ENCODE data around the gene NUDT2. TPM values are rescaled to one million over a fixed set of nuclear protein-coding genes. Genes with fewer than 3 reads are reported as not detected.

NUDT2 gene
- polyA plus RNA-seq, 1 donor from 2014 or later = 62.6 TPM

DNA sequence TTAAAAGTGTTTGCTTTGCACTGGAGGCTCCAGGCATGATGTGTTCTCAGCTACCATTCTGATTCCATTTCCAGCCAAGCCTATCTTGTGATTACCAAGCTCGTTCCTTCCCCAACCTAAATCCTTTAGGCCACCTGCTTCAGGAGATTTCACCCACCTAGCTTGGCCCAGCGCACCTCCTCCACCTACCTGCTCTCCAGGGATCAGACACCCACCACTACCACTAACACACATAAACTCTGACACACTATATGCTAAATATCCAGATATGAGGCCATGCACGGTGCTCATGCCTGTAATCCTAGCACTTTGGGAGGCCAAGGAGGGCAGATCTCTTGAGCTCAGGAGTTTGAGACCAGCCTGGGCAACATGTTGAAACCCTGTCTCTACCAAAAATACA is 45.0 kb downstream of the NUDT2 start:
- Histone ChIP-seq H2AFZ (ENCODE audit: low read depth, low read length) (no peak overlapping the region), H3K9ac (ENCODE audit: low read length) (no peak overlapping the region), H3K4me2 (ENCODE audit: low read length) (no peak overlapping the region), H3K9me2 (ENCODE audit: insufficient read depth, low read length) (no peaks in the 10 kb centered on the region), H3K27ac (ENCODE audit: low read length) (no peak overlapping the region), H3K4me3 (ENCODE audit: low read length) (no peak overlapping the region), H3K9me3 (ENCODE audit: low read length) (peaks cover 8% of the 10 kb centered on the region), H3K27me3 (ENCODE audit: insufficient read depth, low read depth, low read length) (peaks cover 3% of the 10 kb centered on the region), H4K20me1 (ENCODE audit: insufficient read depth) (no peaks in the 10 kb centered on the region), H3K79me2 (replicated peaks; ENCODE audit: insufficient read depth, low read length) (no peaks in the 10 kb centered on the region), H3F3A (ENCODE audit: insufficient read depth, low read length, poor library complexity, severe bottlenecking) (no peaks in the 10 kb centered on the region), H3K36me3 (ENCODE audit: insufficient read depth, low read length) (peaks cover 11% of the 10 kb centered on the region)
- no peak for TF ChIP-seq TAF1 (IDR thresholded peaks at IDR 0.05; ENCODE audit: low read depth)
- TF ChIP-seq, protein P1, sequence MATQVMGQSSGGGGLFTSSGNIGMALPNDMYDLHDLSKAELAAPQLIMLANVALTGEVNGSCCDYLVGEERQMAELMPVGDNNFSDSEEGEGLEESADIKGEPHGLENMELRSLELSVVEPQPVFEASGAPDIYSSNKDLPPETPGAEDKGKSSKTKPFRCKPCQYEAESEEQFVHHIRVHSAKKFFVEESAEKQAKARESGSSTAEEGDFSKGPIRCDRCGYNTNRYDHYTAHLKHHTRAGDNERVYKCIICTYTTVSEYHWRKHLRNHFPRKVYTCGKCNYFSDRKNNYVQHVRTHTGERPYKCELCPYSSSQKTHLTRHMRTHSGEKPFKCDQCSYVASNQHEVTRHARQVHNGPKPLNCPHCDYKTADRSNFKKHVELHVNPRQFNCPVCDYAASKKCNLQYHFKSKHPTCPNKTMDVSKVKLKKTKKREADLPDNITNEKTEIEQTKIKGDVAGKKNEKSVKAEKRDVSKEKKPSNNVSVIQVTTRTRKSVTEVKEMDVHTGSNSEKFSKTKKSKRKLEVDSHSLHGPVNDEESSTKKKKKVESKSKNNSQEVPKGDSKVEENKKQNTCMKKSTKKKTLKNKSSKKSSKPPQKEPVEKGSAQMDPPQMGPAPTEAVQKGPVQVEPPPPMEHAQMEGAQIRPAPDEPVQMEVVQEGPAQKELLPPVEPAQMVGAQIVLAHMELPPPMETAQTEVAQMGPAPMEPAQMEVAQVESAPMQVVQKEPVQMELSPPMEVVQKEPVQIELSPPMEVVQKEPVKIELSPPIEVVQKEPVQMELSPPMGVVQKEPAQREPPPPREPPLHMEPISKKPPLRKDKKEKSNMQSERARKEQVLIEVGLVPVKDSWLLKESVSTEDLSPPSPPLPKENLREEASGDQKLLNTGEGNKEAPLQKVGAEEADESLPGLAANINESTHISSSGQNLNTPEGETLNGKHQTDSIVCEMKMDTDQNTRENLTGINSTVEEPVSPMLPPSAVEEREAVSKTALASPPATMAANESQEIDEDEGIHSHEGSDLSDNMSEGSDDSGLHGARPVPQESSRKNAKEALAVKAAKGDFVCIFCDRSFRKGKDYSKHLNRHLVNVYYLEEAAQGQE (IDR thresholded peaks at IDR 0.05; ENCODE audit: borderline replicate concordance) = no peak
- TF ChIP-seq EP300 (conservative IDR thresholded peaks at IDR 0.05; ENCODE audit: poor library complexity, severe bottlenecking) = no peak
- no peak for TF ChIP-seq EZH2 (IDR thresholded peaks at IDR 0.05; ENCODE audit: borderline replicate concordance, insufficient read depth, low read length, poor library complexity, severe bottlenecking)
- TF ChIP-seq, protein P2, sequence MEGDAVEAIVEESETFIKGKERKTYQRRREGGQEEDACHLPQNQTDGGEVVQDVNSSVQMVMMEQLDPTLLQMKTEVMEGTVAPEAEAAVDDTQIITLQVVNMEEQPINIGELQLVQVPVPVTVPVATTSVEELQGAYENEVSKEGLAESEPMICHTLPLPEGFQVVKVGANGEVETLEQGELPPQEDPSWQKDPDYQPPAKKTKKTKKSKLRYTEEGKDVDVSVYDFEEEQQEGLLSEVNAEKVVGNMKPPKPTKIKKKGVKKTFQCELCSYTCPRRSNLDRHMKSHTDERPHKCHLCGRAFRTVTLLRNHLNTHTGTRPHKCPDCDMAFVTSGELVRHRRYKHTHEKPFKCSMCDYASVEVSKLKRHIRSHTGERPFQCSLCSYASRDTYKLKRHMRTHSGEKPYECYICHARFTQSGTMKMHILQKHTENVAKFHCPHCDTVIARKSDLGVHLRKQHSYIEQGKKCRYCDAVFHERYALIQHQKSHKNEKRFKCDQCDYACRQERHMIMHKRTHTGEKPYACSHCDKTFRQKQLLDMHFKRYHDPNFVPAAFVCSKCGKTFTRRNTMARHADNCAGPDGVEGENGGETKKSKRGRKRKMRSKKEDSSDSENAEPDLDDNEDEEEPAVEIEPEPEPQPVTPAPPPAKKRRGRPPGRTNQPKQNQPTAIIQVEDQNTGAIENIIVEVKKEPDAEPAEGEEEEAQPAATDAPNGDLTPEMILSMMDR (IDR thresholded peaks at IDR 0.05; ENCODE audit: poor library complexity, severe bottlenecking) = no peak
- TF ChIP-seq POLR2AphosphoS5 (IDR thresholded peaks at IDR 0.05) = no peak
- TF ChIP-seq MXI1 (conservative IDR thresholded peaks at IDR 0.05; ENCODE audit: poor library complexity, severe bottlenecking) = no peak
- TF ChIP-seq RAD21 (conservative IDR thresholded peaks at IDR 0.05) = no peak
- TF ChIP-seq SMC3 (conservative IDR thresholded peaks at IDR 0.05; ENCODE audit: poor library complexity) = no peak

DNA sequence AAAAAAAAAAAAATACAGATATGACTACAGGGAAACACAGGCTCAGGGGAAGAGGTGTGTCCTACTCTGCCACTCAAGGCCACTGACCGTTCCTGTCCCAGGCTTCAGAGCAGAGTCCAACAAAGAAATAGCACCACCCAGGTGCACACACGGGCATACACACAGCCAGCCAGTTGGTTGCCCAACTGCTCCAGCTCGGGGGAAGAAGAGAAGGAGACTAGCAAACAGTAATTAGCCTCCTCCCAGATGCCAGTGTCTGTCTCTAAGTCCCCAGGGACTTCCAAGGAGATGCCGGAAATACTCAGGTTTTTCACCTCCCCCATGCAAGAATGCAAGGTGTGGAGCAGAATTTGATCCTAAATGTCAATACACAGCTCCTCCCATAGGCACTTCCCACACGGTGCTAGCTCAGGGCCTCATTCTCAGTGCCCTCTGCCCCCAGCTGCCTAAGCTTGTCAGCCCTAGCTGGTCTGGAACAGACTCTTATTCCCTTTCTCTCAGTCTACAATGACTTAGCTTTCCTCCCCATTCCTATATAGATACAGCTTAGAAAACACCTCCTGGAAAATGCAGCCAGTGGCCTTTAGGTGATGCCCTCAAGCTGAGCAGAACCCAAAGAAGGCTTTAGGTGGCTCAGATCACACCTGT is 45.7 kb downstream of the NUDT2 start:
- H3K27me3 ChIP-seq (ENCODE audit: insufficient read depth, low read depth, low read length) = peaks cover 10% of the 10 kb centered on the region
- peaks cover 11% of the 10 kb centered on the region for H3K36me3 ChIP-seq (ENCODE audit: insufficient read depth, low read length)
- TF ChIP-seq EP300 (conservative IDR thresholded peaks at IDR 0.05; ENCODE audit: poor library complexity, severe bottlenecking) = no peak
- TF ChIP-seq POLR2AphosphoS5 (IDR thresholded peaks at IDR 0.05) = no peak
- TF ChIP-seq, protein P2 (IDR thresholded peaks at IDR 0.05; ENCODE audit: poor library complexity, severe bottlenecking) = no peak
- no peaks in the 10 kb centered on the region for H3F3A ChIP-seq (ENCODE audit: insufficient read depth, low read length, poor library complexity, severe bottlenecking)
- H3K4me3 ChIP-seq (ENCODE audit: low read length) = no peak overlapping the region
- H3K9me3 ChIP-seq (ENCODE audit: low read length) = peaks cover 8% of the 10 kb centered on the region
- no peak overlapping the region for H3K9ac ChIP-seq (ENCODE audit: low read length)
- no peak overlapping the region for H3K4me2 ChIP-seq (ENCODE audit: low read length)
- no peak overlapping the region for H2AFZ ChIP-seq (ENCODE audit: low read depth, low read length)
- no peaks in the 10 kb centered on the region for H4K20me1 ChIP-seq (ENCODE audit: insufficient read depth)
- no peaks in the 10 kb centered on the region for H3K79me2 ChIP-seq (replicated peaks; ENCODE audit: insufficient read depth, low read length)
- no peak overlapping the region for H3K27ac ChIP-seq (ENCODE audit: low read length)
- no peaks in the 10 kb centered on the region for H3K9me2 ChIP-seq (ENCODE audit: insufficient read depth, low read length)

Data from neural cell (in vitro differentiated cells).